CD4-positive, alpha-beta T cell treated with Interleukin-10 for 1 hour (primary cell): ENCODE measurements around the gene MTFMT.
A peak's percentile ranks its signal among the peaks of the same experiment; 100 is the strongest.
"Not testable (repeated sequence)": the region's sequence is repeated elsewhere in the genome, so short reads cannot be mapped to it uniquely, and the experiment has no call there.

ENCODE experiments used
- DNase-seq: peaks from one replicate; pipeline ENCODE4 v3.0.0-alpha.2; 2020

MTFMT gene

DNA sequence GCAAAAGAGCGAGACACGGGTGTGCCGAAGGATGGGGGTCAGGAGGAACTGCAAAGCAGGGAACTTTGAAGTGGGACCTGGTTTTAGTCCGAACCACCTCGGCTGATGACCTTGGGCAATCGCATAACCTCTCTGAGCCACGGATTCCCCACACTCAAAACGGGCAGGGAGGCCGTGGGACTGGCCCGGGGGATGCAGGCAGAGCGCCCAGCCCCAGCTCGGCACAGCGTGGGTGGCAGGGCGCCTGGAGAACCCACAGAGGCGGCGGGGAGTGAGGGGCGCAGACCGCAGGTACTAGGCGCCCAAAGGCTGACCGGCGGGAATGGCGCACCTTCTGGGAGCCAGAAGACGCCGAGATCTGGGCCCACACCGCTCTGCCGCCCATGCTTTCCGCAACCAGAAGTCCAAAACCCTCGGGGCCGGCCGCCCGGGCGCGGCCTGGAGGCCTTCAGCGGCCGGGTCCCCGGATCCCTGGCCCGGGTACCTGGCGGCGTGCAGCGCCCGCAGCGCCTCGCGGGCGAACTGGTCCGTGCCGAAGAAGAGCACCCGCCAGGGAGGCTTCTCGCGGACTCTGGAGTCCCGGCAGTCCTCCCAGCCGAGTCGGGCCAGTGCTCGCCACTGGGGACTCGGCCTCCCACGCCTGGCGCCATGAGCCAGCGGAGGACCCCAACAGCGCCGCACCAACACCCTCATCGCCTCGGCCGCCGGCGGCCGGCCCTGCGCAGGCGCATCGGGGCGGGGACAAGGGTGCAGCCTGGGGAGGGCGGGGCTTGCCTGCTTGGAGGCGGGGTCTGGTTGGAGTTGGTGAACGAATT, at the start of gene MTFMT:
Gene MTFMT, minus strand, starts transcription at position 719 of the 815 bp plus-strand sequence. Its CDS starts 26 bp downstream, at position 693.
- peak; percentile 93 for DNase-seq

DNA sequence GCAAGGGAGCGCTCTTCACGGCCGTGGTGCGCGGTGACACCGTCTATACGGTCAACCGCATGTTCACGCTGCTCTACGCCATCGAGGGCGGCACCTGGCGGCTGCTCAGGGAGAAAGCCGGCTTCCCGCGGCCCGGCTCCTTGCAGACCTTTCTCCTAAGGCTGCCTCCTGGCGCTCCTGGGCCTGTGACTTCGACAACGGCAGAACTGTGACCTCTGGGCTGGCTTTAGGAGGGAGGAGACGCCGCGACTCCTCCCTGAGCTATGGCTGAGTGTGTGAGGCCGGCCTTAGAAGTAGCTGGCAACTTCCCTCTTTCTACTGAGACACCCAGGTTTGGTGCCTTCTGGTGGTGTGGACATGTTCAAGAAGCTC, 48.5 kb upstream of the MTFMT start:
- peak; percentile 45 for DNase-seq

DNA sequence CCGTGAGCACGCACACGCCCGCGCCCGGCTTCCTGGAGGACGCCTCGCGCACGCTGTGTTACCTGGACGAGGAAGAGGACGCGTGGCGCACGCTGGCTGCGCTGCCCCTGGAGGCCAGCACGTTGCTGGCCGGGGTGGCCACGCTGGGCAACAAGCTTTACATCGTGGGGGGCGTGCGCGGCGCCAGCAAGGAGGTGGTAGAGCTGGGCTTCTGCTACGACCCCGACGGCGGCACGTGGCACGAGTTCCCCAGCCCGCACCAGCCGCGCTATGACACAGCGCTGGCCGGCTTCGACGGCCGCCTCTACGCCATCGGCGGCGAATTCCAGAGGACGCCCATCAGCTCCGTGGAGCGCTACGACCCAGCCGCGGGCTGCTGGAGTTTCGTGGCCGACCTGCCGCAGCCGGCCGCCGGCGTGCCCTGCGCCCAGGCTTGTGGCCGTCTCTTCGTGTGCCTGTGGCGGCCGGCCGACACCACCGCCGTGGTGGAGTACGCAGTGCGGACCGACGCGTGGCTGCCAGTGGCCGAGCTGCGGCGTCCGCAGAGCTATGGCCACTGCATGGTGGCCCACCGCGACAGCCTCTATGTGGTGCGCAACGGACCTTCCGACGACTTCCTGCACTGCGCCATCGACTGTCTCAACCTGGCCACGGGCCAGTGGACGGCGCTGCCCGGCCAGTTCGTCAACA, 48.0 kb upstream of the MTFMT start:
- DNase-seq = no peak

DNA sequence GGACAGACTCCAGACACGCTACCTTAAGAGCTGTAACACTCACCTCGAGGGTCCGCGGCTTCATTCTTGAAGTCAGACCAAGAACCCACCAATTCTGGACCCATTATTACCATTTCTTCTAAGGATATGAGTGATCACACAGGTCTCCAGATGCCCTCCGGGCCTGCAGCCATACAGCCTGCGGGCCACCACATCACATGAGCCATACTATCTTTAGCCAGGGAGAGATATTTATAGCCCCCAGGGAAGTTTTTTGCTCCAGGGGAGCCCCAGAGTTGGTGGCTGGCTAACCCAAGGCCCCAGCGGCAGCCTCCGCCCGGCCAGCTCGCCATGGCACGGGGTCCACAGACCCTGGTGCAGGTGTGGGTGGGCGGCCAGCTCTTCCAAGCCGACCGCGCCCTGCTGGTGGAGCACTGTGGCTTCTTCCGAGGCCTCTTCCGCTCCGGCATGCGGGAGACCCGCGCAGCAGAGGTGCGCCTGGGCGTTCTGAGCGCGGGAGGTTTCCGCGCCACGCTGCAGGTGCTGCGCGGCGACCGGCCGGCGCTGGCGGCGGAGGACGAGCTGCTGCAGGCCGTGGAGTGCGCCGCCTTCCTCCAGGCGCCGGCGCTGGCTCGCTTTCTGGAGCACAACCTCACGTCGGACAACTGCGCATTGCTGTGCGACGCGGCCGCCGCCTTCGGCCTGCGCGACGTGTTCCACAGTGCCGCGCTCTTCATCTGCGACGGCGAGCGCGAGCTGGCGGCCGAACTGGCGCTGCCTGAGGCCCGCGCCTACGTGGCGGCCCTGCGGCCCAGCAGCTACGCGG, 47.2 kb upstream of the MTFMT start, which contains the start of gene KBTBD13:
Gene KBTBD13, plus strand, starts transcription at position 261 of the 805 bp plus-strand sequence. Its CDS starts 70 bp downstream, at position 331.
- DNase-seq = no peak

DNA sequence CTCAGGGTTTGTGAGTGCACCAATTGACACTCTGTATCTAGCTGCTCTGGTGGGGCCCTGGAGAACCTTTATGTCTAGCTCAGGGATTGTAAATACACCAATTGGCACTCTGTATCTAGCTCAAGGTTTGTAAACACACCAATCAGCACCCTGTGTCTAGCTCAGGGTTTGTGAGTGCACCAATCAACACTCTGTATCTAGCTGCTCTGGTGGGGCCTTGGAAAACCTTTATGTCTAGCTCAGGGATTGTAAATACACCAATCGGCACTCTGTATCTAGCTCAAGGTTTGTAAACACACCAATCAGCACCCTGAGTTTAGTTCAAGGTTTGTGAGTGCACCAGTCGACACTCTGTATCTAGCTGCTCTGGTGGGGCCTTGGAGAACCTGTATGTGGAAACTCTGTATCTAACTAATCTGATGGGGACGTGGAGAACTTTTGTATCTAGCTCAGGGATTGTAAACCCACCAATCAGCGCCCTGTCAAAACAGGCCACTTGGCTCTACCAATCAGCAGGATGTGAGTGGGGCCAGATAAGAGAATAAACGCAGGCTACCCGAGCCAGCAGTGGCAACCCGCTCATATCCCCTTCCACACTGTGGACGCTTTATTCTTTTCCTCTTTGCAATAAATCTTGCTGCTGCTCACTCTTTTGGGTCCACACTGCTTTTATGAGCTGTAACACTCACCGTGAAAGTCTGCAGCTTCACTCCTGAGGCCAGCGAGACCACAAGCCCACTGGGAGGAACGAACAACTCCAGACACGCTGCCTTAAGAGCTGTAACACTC, 46.4 kb upstream of the MTFMT start:
- not testable (repeated sequence) for DNase-seq

DNA sequence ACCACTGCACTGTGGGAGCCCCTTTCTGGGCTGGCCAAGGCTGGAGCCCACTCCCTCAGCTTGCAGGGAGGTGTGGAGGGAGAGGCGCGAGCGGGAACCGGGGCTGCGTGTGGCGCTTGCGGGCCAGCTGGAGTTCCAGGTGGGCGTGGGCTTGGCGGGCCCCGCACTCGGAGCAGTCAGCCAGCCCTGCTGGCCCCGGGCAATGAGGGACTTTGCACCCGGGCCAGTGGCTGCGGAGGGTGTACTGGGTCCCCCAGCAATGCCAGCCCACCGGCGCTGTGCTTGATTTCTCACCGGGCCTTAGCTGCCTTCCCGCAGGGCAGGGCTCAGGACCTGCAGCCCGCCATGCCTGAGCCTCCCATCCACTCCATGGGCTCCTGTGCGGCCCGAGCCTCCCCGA, 45.5 kb upstream of the MTFMT start:
- not testable (repeated sequence) for DNase-seq

DNA sequence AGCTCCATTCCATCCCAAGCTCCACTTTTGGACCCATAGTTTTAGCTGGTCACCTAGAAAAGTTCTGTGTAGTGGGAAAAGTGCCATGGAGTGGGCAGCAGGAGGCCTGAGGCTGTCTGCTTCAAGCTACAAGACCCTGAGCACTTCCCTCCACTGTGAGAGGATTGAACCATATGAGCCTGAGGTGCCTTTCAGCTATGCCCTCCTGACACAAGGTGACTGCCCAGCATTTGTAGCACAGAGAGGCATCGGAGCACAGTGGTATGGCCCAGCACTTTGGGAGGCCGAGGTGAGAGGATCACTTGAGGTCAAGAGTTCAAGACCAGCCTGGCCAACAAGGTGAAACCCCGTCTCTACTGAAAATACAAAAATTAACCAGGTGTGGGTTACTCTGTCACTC, 43.2 kb upstream of the MTFMT start:
- no peak for DNase-seq

DNA sequence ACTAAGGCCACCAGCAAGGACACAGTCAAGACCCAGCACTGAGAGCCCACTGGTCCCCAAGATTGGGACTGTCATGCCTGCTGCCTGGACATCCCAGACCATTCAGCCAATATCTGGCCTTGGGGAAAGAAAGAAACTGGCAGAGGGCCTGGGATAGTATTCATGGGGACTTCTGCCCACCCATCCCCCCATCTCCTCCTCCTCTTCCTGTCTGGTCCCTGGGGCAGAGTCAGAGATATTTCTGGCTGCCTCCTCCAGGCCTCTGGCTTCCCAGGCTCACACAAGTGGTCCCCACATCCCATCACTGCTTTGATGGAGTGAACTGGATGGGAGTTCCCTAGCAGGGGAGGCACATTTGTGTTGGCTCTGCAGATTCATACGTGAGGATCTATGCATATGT, 42.6 kb upstream of the MTFMT start:
- DNase-seq = no peak

DNA sequence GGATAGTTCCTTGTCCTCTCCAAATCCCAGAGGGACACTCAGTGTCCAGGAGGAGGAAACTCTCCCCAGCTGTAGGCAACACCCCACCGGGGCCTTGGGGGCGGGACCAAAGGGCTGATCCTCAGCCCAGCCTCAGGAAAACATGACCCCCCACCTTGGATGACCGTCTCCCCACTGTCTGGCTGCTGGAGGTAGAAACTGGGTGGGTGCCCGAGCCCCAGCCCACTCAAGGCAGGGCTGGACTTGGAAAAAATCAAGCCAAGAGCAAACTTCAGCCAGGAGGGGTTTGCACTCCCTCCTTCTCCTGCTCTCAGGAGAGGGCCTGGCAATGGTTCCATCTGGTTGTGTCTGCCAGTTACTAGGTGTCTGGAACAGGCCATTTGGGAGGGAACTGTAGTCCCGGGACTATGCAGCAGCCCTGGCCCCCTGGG, 42.0 kb upstream of the MTFMT start:
- DNase-seq = no peak

DNA sequence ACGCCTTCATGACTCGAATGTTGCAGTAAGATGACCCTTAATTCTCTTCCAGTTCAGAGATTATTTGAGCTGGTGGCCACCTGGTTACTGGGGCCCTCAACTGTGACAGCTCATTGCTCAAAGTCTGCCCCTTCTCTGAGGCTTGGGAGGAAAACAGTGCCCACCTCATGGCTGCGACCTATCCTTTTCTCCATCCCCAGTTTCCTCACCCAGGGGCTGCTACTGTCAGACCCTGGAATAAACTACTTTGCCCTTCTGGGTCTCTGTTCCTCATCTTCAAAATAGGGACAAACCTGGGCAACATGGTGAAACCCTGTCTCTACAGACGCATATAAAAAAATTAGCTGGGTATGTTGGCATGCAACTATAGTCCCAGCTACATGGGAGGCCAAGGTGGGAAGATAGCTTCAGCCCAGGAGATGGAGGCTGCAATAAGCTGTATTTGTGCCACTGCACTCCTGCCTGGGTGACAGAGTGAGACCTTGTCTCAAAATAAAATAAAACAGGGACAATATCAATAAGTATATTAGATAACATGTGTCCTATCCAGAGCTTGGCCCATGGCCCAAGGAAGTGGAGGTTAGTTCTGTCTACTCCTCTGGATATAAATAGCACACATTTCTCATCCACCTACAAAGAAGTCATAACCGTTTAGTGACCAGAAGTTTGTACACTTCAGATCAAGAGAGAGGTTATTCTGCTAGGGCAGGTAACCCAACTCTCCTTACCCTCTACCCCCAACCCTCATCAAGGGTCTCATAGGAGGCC, 40.5 kb upstream of the MTFMT start:
- no peak for DNase-seq

DNA sequence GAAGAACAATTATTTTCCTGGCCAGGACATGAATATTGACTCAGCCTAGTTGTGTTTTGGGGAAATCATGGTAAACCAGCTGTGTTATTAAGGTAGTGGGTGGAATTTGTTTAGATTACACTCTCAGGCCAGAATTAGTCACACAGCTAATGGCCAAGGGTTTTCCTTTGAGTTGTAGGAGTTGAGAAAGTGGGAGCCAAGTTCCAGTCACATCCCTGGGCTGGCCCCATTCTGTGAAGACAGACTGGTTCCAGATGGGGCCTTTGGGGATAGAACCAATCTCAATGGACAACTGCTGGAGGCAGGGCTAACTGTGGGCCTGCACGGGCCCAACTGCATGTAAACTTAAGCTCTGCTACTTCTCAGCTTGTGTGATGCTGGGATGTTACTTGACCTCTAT, 39.7 kb upstream of the MTFMT start:
- DNase-seq = no peak

DNA sequence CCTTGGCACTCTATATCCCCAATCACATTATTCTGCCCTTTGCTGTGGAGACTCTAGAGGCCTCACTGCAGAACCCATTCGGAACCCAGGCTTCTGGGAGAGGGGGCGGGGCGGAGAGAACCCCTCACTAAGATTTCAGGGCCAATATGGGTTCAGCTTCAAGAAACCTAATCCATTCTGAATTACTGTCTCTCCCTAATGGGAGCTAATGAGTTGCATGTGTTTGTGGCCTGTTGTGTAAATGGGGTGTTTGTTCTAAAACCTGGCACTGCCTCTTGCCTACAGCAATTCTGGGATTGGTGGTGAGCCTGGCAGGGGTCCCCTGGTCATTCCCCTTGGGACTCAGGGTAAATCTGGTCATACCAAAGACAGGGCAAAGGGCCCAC, 39.0 kb upstream of the MTFMT start:
- DNase-seq = no peak

DNA sequence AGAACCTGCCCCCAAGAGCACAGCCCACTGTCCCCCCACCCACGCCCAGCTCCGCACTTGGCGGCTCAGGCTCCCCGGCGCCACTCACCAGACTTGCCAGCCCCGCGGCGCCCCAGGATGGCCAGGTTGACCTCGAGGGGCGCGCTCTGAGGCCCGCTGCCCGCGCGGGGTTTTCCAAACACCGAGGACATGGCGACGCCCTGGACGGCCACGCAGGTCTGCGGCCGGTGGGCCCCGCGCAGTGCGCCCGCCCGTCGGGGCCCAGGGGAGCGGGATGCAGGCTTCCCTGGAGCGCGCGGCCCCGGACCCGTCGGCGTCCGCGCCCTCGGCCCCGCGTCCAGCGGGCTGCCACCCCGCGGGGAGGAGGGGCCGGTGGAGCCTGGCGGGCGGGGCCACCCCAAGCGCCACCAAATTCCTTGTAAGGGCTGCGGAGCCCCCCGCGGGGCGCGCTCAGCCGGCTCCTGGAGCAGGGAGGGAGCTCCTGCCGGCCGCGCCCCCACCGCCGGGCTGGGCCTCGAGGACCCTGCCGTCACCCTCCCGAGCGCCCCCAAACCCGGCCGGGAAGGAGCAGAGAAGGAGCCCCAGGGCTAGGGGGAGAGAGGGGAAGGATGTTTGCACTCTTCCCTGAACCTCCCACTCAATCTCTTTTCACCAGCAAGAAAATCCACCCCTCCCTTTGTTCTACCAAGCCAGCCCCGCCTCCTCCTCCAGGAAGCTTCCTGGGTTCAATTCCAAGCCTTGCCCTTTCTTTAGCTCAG, 38.4 kb upstream of the MTFMT start, which contains the start of gene RASL12:
Gene RASL12, minus strand, starts transcription at position 347 of the 758 bp plus-strand sequence. Its CDS starts 156 bp downstream, at position 191.
- no peak for DNase-seq

DNA sequence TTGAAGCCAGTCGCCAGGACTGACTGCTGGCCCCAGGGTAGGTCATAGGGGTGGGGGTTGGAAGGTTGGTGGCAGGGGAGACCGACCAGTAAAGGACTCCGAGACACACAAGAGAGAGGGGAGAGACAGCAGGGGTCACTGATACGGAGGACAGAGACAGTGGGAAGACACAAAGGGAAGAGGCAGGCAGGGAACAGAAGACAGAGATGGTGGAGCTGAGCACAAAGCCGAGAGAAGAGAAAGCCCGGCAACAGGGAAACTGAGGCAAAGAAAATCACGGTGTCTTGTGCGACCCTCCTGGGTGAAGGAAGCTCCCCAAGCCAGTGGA, 37.8 kb upstream of the MTFMT start:
- no peak for DNase-seq

DNA sequence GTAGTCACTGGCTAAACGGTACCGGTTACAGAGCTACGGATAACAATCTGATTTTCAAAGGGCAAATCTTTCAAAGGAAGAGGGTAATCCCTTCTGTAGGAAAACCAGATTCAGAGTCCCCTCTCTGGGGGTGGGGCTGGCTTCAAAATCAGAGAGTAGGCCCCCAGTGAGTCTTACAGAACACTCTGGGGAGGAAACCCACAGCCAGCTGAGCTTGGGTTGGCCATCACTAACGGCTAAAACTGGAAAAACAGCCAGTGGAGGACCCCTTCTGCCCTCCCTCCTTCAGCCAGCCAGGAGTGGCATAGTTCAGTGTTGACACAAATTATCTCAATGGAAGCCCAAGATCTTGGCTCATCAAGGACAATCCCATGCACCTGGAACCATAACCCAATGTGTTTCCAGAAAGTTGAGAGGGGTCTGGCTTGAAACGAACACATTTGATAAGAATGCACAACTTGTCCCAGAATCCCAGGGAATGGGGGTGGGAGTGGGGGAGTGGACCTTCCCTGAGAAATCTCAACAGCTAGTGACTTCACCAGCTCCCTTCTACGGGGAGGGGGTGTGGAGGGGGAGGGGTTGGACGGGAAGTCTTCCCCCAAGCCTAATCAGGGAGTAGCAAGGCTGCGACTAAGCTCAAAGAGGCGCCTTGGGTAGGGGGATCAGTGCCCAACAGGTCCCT, 37.3 kb upstream of the MTFMT start:
- no peak for DNase-seq

DNA sequence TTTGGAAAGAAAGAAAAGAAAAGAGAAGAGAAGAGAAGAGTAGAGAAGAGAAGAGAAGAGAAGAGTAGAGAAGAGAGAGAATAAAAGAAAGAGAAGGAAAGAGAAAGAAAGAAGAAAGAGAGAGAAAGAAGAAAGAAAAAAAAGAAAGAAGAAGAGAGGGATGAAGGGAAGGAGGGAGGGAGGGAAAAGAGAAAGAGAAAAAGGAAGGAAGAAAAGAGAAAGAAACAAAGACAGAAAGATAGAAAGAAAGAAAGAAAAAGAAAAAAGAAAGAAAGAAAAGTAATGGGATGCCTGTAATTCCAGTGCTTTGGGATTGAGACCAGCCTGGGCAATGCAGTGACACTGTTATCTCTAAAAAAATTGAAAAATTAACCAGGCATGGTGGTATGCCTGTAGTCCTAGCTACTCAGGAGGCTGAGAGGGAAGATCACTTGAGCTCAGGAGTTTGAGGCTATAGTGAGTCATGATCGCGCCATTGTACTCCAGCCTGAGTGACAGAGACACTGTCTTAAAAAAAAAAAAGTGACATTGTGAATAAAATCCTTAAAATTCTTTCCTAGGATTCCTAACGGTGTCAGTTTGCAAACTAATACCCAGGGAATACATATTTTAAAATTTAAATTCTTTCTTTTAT, 36.7 kb upstream of the MTFMT start:
- no peak for DNase-seq

DNA sequence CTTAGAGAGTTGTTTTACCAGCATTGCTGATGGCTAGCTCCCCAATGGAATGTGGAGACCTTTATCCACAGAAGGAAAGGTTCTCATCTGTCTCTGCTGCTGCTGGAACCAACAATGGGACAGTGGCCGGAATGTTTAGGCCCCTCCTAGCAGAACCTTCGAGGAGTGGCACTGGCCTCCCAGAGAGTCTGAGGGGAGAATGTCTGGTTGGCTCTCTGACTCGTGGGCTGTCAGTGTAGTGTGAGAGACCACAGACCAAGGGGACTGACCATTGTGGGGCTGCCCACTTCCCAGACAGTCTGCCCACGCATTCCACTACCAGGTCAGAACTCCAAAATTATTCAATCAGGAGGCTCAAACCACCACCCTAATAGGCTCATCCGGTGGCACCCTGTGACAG, 33.3 kb upstream of the MTFMT start:
- no peak for DNase-seq

DNA sequence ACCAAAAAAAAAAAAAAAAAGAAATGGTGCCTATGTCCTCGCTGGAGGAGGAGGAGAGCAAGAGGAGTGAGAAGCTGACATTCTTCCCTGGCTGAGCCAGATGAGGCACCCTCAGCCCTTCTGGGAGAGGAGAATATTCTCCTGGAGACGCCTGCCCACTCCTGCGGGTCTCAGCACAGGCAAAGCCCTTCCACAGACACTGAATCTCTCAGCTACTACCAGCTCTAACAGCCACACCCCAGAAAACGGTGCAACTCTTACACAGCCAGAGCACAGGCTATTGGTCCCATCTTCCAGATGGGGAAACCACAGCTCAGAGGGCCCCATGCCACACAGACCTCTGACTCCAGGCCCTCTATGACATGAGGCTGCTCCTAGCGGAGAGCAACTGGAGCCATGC, 32.6 kb upstream of the MTFMT start:
- no peak for DNase-seq

DNA sequence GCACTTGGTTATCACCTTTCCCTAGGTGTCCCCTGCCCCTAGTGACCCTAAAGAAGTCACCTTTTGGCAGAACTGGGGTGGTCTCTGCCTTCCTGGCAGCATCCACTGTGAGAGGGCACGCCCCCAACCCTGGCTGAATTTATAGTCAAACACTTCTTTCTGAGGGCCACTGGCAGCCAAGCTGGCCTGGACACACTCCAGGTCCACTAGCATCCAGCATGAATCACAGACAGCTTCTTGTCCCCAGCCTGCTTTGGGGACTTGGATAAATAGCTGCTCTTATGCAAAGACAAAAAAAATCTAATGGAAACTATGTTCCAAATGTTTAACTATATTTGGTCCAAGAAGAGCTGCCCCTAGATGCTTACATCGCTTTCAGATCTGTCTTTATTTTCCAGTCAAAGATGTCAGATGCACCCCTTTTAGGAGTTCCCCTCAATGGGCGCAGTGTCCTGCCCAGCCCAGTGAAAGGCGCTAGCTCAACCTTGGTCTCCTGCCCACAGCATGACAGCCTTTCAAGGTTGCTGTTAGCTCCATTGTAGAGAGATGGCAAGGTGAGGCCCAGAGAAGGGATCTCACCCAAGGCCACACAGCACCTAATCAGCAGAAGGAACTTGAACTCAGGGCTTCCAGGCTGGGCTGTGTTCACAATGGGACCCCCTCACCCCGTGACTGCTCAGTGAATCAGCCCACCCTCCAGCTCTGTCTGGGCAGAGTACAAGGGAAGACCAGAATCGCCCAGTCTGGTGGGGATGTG, 31.4 kb upstream of the MTFMT start:
- DNase-seq = no peak
